ENCODE results near the gene HRH1. TPM values are rescaled to one million over a fixed set of nuclear protein-coding genes. Genes with fewer than 3 reads are reported as not detected.

HRH1 gene
- total RNA-seq, 1 experiment from 2014 or later = 1.3 TPM

DNA sequence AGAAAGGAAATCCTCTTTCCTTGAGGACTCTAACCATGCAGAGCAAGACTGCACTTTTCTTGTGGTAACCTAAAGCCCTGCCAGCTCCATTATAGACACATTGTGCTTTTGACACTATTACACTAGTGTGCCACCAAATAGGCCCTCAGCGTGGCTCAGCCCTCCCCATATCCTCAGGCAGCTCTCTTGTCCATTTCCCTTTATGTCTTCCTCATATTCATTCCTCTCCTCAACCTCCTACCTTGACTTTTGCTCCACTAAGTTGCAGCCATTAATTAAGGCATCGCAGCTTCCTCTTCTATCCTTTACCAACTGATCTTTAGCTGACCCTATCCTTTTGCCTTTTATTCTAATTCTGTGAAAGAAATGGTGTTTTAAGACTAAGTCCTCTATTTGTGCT, 121.6 kb downstream of the HRH1 start:
- Mint-ChIP-seq H3K4me1 (ENCODE audit: low read depth, unreplicated experiment) (peaks cover 12% of the 10 kb centered on the region), H3K27ac (ENCODE audit: unreplicated experiment) (no peak overlapping the region), H3K9me3 (ENCODE audit: unreplicated experiment) (peaks cover 12% of the 10 kb centered on the region), H3K27me3 (ENCODE audit: insufficient read depth, unreplicated experiment) (no peaks in the 10 kb centered on the region), H3K4me3 (ENCODE audit: unreplicated experiment) (no peak overlapping the region), H3K36me3 (ENCODE audit: insufficient read depth, unreplicated experiment) (peaks cover 11% of the 10 kb centered on the region)
- Histone ChIP-seq H3K36me3 (ENCODE audit: control insufficient read depth, insufficient read depth, low read length) (no peaks in the 10 kb centered on the region; the same call in 1 of the 2 replicates), H3K9me3 (no peaks in the 10 kb centered on the region), H3K4me3 (ENCODE audit: low read depth, low read length) (no peak overlapping the region), H3K4me1 (peaks cover 4% of the 10 kb centered on the region; the same call in 1 of the 2 replicates), H3K27me3 (replicated peaks; ENCODE audit: control insufficient read depth, insufficient read depth, low read length) (no peaks in the 10 kb centered on the region)
- CTCF ChIA-PET = no interaction called here
- TF ChIP-seq CTCF (IDR thresholded peaks at IDR 0.05; ENCODE audit: insufficient read depth in 1 of 2, low read depth in 1 of 2, low read length in 1 of 2, severe bottlenecking in 1 of 2, unreplicated experiment in 1 of 2) = no peak
- no TSS peak for BruUV-seq (replicated peaks)
- no peak for DNase-seq
- intact Hi-C loops (cut with micrococcal nuclease; ENCODE audit: unreplicated experiment) = no loop called here
- POLR2A ChIA-PET = no interaction called here

GRCh38 chr3:11276901-11277300, 122.6 kb downstream of the HRH1 start:
- no peak for DNase-seq
- H3K9me3 Mint-ChIP-seq (ENCODE audit: unreplicated experiment) = peaks cover 12% of the 10 kb centered on the region
- no peaks in the 10 kb centered on the region for H3K4me1 ChIP-seq
- no peaks in the 10 kb centered on the region; the same call in 1 of the 2 replicates for H3K36me3 ChIP-seq (ENCODE audit: control insufficient read depth, insufficient read depth, low read length)
- intact Hi-C loops (cut with micrococcal nuclease; ENCODE audit: unreplicated experiment) = no loop called here
- no peak overlapping the region for H3K4me3 ChIP-seq (ENCODE audit: low read depth, low read length)
- no peaks in the 10 kb centered on the region for H3K27me3 ChIP-seq (replicated peaks; ENCODE audit: control insufficient read depth, insufficient read depth, low read length)
- ChIA-PET POLR2A (no interaction called here), CTCF (interaction anchor here (0.7 kb wide), 1 partner anchor 60 kb away, joined by 3 read pairs; no protein-coding TSS in a partner anchor)
- peaks cover 12% of the 10 kb centered on the region for H3K36me3 Mint-ChIP-seq (ENCODE audit: insufficient read depth, unreplicated experiment)
- no peaks in the 10 kb centered on the region for H3K9me3 ChIP-seq
- H3K4me3 Mint-ChIP-seq (ENCODE audit: unreplicated experiment) = no peak overlapping the region
- H3K27me3 Mint-ChIP-seq (ENCODE audit: insufficient read depth, unreplicated experiment) = no peaks in the 10 kb centered on the region
- peaks cover 12% of the 10 kb centered on the region for H3K4me1 Mint-ChIP-seq (ENCODE audit: low read depth, unreplicated experiment)
- TF ChIP-seq CTCF (IDR thresholded peaks at IDR 0.05; ENCODE audit: insufficient read depth in 1 of 2, low read depth in 1 of 2, low read length in 1 of 2, severe bottlenecking in 1 of 2, unreplicated experiment in 1 of 2) = no peak
- no TSS peak for BruUV-seq (replicated peaks)
- no peak overlapping the region for H3K27ac Mint-ChIP-seq (ENCODE audit: unreplicated experiment)

GRCh38 chr3:11282250-11283138, 128.2 kb downstream of the HRH1 start:
- H3K4me1 Mint-ChIP-seq (ENCODE audit: low read depth, unreplicated experiment) = peaks cover 6% of the 10 kb centered on the region
- TF ChIP-seq CTCF (IDR thresholded peaks at IDR 0.05; ENCODE audit: insufficient read depth in 1 of 2, low read depth in 1 of 2, low read length in 1 of 2, severe bottlenecking in 1 of 2, unreplicated experiment in 1 of 2) = no peak

More at GRCh38 chr3:11282250-11283138, 128.2 kb downstream of the HRH1 start:
- no peak overlapping the region for H3K4me3 ChIP-seq (ENCODE audit: low read depth, low read length)
- CTCF ChIA-PET = no interaction called here
- intact Hi-C loops (cut with micrococcal nuclease; ENCODE audit: unreplicated experiment) = no loop called here
- no peak overlapping the region for H3K27ac Mint-ChIP-seq (ENCODE audit: unreplicated experiment)
- no peaks in the 10 kb centered on the region for H3K9me3 ChIP-seq
- peaks cover 12% of the 10 kb centered on the region for H3K36me3 Mint-ChIP-seq (ENCODE audit: insufficient read depth, unreplicated experiment)
- POLR2A ChIA-PET = interaction anchor here (1.0 kb wide), 1 partner anchor 10 kb away, joined by 3 read pairs; the partner anchor contains the start of gene ATG7
- no peaks in the 10 kb centered on the region; the same call in 1 of the 2 replicates for H3K36me3 ChIP-seq (ENCODE audit: control insufficient read depth, insufficient read depth, low read length)
- H3K27me3 ChIP-seq (replicated peaks; ENCODE audit: control insufficient read depth, insufficient read depth, low read length) = no peaks in the 10 kb centered on the region
- DNase-seq = no peak
- H3K4me3 Mint-ChIP-seq (ENCODE audit: unreplicated experiment) = no peak overlapping the region
- H3K27me3 Mint-ChIP-seq (ENCODE audit: insufficient read depth, unreplicated experiment) = no peaks in the 10 kb centered on the region
- BruUV-seq (replicated peaks) = no TSS peak
- H3K4me1 ChIP-seq = no peaks in the 10 kb centered on the region
- H3K9me3 Mint-ChIP-seq (ENCODE audit: unreplicated experiment) = no peaks in the 10 kb centered on the region
